ENCODE data around the gene HNF4A. TPM values are rescaled to one million over a fixed set of nuclear protein-coding genes. Genes with fewer than 3 reads are reported as not detected.

The HNF4A gene
- polyA plus RNA-seq, 1 of the 3 experiments (the other 2 are of a cell fraction), result not detected

- 62% methylated on average over 12 of the region's 13 CpGs for WGBS (ENCODE audit: low lambda C conversion rate)
- H3K9me3 ChIP-seq, result no peaks in the 10 kb centered on the region
- no peak overlapping the region for H3K9ac ChIP-seq
- ChIA-PET CTCF (interaction anchor here (0.6 to 1.7 kb wide), 2 partner anchors 17 to 34 kb away, joined by 3 to 7 read pairs; no protein-coding TSS in a partner anchor), POLR2A (no interaction called here)
- H3K27ac ChIP-seq (ENCODE audit: low read depth in 2 of 2, low read length in 1 of 2), result no peak overlapping the region
- H3K27me3 ChIP-seq (ENCODE audit: insufficient read depth), result no peaks in the 10 kb centered on the region
- no peak overlapping the region for H2AFZ ChIP-seq (ENCODE audit: low read depth)
- H4K20me1 ChIP-seq (ENCODE audit: insufficient read depth), result no peaks in the 10 kb centered on the region
- no peaks in the 10 kb centered on the region for H3K79me2 ChIP-seq (ENCODE audit: insufficient read depth)
- H3K9me2 ChIP-seq, result no peaks in the 10 kb centered on the region
- no peaks in the 10 kb centered on the region for H3F3A ChIP-seq (replicated peaks; ENCODE audit: insufficient read depth)
- H3K4me2 ChIP-seq, result no peak overlapping the region
- no peaks in the 10 kb centered on the region for H3K4me1 ChIP-seq (ENCODE audit: control insufficient read depth in 1 of 2, insufficient read depth in 2 of 2, low read depth in 1 of 2, low read length in 1 of 2)
- DNase-seq, result no peak
- H3K4me3 ChIP-seq (ENCODE audit: low read depth in 2 of 2, low read length in 1 of 2), result no peak overlapping the region
- H3K36me3 ChIP-seq (replicated peaks in 1 of 2; ENCODE audit: control insufficient read depth in 1 of 2, insufficient read depth in 2 of 2, low read length in 1 of 2), result no peaks in the 10 kb centered on the region
- TF ChIP-seq RFX5 (IDR thresholded peaks at IDR 0.05; ENCODE audit: low read length) (no peak), MXI1 (IDR thresholded peaks at IDR 0.05; ENCODE audit: low read depth, low read length) (no peak), POLR2AphosphoS5 (IDR thresholded peaks at IDR 0.05; ENCODE audit: low read depth, low read length) (no peak), TEAD4 (IDR thresholded peaks at IDR 0.05; ENCODE audit: borderline replicate concordance, insufficient read depth) (no peak), GATA2 (CRISPR knock-in tag; IDR thresholded peaks at IDR 0.05) (no peak)
These were observed 63.8 kb downstream of the HNF4A start for GRCh38 chr20:44419131-44419844.

GRCh38 chr20:44420497-44420896, 65.0 kb downstream of the HNF4A start:
- no peaks in the 10 kb centered on the region for H3K4me1 ChIP-seq (ENCODE audit: control insufficient read depth in 1 of 2, insufficient read depth in 2 of 2, low read depth in 1 of 2, low read length in 1 of 2)
- DNase-seq, result no peak
- peaks cover 4% of the 10 kb centered on the region; the same call in 1 of the 2 replicates for H3K27me3 ChIP-seq (ENCODE audit: insufficient read depth)
- no peak overlapping the region for H3K9ac ChIP-seq
- ChIA-PET POLR2A (no interaction called here), CTCF (interaction anchor here (1.7 kb wide), 1 partner anchor 35 kb away, joined by 7 read pairs; no protein-coding TSS in a partner anchor)
- no peak overlapping the region for H3K27ac ChIP-seq (ENCODE audit: low read depth in 2 of 2, low read length in 1 of 2)
- no peaks in the 10 kb centered on the region for H3K9me3 ChIP-seq
- WGBS (ENCODE audit: low lambda C conversion rate), result 39% methylated on average over 4 of the region's 4 CpGs
- no peaks in the 10 kb centered on the region for H3K36me3 ChIP-seq (replicated peaks in 1 of 2; ENCODE audit: control insufficient read depth in 1 of 2, insufficient read depth in 2 of 2, low read length in 1 of 2)
- no peak overlapping the region for H3K4me2 ChIP-seq
- H4K20me1 ChIP-seq (ENCODE audit: insufficient read depth), result no peaks in the 10 kb centered on the region
- H3K9me2 ChIP-seq, result no peaks in the 10 kb centered on the region
- H3F3A ChIP-seq (replicated peaks; ENCODE audit: insufficient read depth), result no peaks in the 10 kb centered on the region
- H3K79me2 ChIP-seq (ENCODE audit: insufficient read depth), result no peaks in the 10 kb centered on the region
- no peak overlapping the region for H3K4me3 ChIP-seq (ENCODE audit: low read depth in 2 of 2, low read length in 1 of 2)
- no peak overlapping the region for H2AFZ ChIP-seq (ENCODE audit: low read depth)
- TF ChIP-seq TAF1 (IDR thresholded peaks at IDR 0.05; ENCODE audit: borderline replicate concordance, low read depth, low read length) (no peak), FOXJ3 (CRISPR knock-in tag; IDR thresholded peaks at IDR 0.05) (no peak), RXRA (IDR thresholded peaks at IDR 0.05; ENCODE audit: borderline replicate concordance, low read depth) (no peak), FOSL2 (IDR thresholded peaks at IDR 0.05; ENCODE audit: borderline replicate concordance, low read depth) (no peak), GABPA (IDR thresholded peaks at IDR 0.05; ENCODE audit: low read depth) (no peak), EZH2phosphoT487 (IDR thresholded peaks at IDR 0.05; ENCODE audit: borderline replicate concordance, low read depth) (no peak), USF1 (IDR thresholded peaks at IDR 0.05; ENCODE audit: borderline replicate concordance, low read depth) (no peak), YY1 (IDR thresholded peaks at IDR 0.05; ENCODE audit: low read depth) (no peak), MXI1 (IDR thresholded peaks at IDR 0.05; ENCODE audit: low read depth, low read length) (no peak), FOXM1 (IDR thresholded peaks at IDR 0.05; ENCODE audit: low read depth) (no peak), ELF1 (IDR thresholded peaks at IDR 0.05) (no peak), POLR2AphosphoS5 (IDR thresholded peaks at IDR 0.05; ENCODE audit: low read depth, low read length) (no peak), SIN3A (IDR thresholded peaks at IDR 0.05; ENCODE audit: borderline replicate concordance, low read depth, low read length) (no peak)
- TF ChIP-seq, protein P1, sequence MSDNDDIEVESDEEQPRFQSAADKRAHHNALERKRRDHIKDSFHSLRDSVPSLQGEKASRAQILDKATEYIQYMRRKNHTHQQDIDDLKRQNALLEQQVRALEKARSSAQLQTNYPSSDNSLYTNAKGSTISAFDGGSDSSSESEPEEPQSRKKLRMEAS (IDR thresholded peaks at IDR 0.05; ENCODE audit: low read depth), result no peak
- TF ChIP-seq, protein P2, sequence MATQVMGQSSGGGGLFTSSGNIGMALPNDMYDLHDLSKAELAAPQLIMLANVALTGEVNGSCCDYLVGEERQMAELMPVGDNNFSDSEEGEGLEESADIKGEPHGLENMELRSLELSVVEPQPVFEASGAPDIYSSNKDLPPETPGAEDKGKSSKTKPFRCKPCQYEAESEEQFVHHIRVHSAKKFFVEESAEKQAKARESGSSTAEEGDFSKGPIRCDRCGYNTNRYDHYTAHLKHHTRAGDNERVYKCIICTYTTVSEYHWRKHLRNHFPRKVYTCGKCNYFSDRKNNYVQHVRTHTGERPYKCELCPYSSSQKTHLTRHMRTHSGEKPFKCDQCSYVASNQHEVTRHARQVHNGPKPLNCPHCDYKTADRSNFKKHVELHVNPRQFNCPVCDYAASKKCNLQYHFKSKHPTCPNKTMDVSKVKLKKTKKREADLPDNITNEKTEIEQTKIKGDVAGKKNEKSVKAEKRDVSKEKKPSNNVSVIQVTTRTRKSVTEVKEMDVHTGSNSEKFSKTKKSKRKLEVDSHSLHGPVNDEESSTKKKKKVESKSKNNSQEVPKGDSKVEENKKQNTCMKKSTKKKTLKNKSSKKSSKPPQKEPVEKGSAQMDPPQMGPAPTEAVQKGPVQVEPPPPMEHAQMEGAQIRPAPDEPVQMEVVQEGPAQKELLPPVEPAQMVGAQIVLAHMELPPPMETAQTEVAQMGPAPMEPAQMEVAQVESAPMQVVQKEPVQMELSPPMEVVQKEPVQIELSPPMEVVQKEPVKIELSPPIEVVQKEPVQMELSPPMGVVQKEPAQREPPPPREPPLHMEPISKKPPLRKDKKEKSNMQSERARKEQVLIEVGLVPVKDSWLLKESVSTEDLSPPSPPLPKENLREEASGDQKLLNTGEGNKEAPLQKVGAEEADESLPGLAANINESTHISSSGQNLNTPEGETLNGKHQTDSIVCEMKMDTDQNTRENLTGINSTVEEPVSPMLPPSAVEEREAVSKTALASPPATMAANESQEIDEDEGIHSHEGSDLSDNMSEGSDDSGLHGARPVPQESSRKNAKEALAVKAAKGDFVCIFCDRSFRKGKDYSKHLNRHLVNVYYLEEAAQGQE (IDR thresholded peaks at IDR 0.05; ENCODE audit: low read depth, low read length), result no peak
- TF ChIP-seq, protein P3, sequence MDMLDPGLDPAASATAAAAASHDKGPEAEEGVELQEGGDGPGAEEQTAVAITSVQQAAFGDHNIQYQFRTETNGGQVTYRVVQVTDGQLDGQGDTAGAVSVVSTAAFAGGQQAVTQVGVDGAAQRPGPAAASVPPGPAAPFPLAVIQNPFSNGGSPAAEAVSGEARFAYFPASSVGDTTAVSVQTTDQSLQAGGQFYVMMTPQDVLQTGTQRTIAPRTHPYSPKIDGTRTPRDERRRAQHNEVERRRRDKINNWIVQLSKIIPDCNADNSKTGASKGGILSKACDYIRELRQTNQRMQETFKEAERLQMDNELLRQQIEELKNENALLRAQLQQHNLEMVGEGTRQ (IDR thresholded peaks at IDR 0.05; ENCODE audit: borderline replicate concordance, low read depth, low read length), result no peak
- TF ChIP-seq, protein P4, sequence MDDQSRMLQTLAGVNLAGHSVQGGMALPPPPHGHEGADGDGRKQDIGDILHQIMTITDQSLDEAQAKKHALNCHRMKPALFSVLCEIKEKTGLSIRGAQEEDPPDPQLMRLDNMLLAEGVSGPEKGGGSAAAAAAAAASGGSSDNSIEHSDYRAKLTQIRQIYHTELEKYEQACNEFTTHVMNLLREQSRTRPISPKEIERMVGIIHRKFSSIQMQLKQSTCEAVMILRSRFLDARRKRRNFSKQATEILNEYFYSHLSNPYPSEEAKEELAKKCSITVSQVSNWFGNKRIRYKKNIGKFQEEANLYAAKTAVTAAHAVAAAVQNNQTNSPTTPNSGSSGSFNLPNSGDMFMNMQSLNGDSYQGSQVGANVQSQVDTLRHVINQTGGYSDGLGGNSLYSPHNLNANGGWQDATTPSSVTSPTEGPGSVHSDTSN (IDR thresholded peaks at IDR 0.05), result no peak
